HuH-7.5 (cell line): Measurements from ENCODE around the gene PIM3.

ENCODE experiments used
- DNase-seq: peaks from one replicate; pipeline ENCODE4 v3.0.0; 2011; ENCODE audit warnings: low spot score

The PIM3 gene

DNA sequence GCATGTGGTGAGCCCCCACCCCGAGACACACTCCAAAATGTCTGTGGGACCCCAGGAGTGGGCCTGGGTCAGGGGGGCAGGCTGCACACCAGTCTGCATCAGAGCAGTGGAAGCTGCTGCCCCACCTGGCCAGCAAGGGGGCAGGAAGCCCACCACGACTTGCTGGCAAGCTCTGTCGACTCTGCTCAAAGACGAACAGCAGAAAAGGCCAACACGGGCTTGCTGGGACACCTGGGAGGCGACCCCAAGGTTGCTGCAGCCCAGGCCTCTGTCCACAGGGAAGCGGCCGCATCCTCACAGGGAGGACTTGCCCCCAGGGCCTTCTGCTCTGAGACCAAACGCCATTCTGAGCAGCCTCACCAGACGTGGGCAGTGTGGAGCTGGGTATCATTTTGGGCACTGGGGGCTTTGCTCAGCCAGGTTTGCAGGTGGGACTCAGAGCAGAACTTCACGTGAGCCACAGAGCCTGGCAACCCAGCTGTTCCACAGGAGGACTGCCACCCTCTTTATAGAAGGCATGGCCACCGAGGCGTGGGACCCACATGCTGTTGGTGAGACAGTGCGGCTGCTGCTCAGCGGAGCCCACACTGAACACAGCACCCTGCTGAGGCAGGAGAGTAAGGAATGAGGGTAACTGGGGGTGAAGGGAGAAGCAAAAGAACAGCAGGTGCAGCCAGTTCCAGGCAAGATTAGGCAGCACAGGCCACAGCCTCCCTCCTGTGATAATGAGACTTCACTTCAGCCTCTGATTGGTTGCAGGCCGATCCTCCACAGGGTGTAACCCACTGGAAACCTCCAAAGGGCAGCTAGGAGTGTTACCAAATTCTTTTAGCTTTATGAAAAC is 41.0 kb downstream of the PIM3 start:
- no peak for DNase-seq

DNA sequence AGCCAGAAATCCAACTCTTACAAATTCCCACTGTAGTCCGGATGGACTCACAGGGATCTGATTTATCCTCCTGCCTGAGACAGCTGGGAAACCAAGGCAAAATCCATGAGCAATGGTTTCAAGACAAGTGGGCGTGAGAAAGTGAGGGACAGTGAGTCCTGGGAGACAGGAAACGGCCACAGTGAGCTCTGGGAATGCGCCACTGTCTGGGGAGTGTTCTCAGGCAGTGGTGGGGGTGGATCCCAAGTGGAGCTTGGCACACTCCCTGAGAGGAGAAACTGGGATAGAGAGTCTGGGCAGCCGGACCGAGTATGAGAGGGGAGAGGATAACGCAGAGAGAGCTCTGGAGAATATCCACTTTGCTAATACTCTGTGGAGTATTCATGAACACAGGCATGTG is 42.2 kb downstream of the PIM3 start:
- no peak for DNase-seq

DNA sequence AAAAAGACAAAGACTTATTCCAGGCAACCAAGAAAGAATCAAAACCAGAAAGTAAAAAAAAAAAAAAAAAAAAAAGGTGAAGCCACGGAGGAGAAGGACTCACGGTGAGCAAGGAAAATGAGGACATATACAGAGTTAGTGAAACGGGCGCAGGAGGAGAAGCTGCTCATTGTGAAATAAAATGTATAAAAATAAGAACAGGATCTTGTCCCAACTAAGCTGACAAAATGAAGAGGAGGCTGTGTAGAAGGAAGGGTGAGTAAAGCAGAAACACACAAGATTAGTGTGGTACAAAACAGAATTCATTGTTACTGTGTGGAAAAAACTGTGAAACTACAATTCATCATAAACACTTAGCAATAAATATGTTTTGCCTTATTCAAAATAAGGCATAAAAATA is 44.3 kb downstream of the PIM3 start:
- no peak for DNase-seq

DNA sequence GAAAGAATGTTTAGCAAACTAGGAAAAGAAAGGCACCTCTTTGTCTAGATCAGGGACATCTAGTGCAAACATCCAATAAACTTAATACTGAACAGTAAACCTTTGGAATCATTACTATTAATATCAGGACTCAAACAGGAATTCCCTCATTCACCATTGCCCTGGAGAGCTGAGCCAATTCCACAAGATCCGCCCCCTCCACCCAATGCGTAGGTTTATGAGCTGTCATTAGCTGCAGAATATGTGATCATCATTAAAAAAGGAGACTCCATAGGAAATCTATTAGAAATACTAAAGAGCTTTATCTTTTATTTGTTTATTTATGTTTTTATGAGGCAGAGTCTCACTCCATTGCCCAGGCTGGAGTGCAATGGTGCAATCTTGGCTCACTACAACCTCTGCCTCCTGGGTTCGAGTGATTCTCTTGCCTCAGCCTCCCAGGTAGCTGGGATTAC is 46.5 kb downstream of the PIM3 start:
- no peak for DNase-seq

DNA sequence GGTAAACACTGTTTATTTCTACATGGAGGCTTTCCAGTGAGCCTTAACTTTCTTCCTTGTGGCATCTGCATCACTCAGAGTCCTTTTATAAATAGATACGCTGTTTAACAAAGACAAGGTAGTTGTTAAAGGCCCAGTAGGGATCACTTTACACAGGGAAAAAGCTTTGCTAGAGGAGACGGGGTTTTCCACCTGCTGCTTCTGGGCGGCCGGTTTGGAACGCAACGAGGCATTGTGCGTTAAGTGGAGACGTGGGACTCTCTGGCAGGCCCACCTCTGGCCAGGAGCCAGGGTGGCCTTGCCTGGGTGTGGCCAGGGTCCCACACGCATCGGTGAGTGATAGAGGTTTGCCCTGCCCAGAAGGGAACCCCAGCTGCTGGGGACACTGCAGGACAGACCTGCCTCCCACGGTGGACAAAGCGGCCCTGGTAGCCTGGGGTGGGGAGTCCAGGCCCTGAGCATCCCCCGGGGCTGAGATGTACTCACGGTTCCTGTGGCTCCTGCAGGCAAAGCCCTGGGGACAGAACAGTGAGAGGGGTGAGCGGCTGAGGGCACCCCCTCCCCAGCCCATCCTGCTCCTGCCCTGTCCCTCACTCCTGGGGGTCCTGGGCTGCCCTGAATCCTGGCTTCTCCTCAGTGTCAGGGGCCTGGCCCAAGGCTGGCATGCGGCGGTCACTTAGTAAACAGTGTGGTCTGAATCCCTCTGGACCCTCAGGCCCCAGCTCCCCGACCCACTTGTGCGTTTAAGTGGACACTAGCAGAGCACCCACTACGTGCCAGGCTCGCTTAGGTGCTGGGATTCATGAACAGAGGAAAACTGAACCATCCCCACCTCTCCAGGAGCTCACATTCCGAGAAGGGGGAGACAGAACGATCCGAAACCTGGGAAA is 47.8 kb downstream of the PIM3 start:
- no peak for DNase-seq

DNA sequence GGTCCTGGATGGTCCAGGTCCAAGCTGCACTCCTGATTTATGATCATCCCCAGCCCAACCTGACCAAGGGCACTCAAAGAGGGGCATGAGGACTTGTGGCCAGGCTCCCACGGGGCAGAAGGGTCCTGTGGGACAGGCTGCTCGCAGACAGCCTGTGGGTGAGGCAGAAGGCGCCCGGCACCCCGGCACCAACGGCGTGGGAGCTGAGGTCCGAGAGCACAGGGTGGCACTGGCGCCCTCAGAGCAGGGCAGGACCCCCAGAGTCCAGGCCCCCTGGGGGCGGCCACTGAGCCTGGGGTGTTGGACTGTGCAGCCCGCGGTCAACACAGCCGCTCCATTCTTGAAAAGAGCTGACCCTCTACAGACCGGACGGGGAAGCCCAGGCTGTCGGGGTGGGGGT is 48.7 kb downstream of the PIM3 start:
- DNase-seq, result no peak

DNA sequence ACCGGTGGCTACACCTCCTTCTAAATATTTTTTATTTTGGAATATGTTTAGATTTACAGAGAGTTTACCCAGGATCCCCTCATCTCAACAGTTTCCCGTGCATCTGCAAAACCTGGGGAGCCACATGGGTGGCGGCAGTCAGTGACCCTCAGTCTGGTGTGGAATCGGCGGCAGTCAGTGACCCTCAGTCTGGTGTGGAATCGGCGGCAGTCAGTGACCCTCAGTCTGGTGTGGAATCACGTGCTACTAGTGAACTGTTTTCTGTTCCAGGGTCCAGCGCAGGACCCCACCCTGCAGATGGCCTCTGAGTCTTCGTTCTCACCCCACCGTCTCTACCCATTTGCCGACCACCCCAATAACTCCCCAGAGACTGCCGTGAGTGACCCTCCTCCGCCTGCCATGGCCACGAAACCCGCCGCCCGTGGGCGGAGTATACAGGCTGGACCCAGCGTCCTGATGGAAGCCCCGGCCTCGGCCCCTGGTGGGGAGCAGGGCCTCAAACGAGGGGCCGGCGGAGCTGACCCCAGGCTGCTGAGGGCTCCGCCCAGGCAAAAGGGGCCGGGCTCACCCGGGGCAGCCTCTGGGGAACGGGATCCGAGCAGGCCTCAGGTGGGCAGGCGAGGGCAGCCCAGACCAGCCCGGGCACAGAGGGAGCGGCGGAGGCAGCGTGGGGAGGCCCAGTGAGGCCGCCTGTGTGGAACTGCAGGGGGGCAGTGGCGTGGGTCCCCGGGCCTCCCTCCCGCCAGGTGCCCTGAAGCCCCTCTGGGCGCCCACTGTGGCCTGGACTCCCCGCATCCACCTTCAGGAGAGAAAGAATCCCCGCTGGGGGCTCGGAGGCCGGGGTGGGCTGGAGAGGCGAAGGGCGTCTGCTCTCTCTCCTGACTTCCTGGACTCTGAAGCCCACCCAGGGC is 49.4 kb downstream of the PIM3 start:
- DNase-seq, result no peak

DNA sequence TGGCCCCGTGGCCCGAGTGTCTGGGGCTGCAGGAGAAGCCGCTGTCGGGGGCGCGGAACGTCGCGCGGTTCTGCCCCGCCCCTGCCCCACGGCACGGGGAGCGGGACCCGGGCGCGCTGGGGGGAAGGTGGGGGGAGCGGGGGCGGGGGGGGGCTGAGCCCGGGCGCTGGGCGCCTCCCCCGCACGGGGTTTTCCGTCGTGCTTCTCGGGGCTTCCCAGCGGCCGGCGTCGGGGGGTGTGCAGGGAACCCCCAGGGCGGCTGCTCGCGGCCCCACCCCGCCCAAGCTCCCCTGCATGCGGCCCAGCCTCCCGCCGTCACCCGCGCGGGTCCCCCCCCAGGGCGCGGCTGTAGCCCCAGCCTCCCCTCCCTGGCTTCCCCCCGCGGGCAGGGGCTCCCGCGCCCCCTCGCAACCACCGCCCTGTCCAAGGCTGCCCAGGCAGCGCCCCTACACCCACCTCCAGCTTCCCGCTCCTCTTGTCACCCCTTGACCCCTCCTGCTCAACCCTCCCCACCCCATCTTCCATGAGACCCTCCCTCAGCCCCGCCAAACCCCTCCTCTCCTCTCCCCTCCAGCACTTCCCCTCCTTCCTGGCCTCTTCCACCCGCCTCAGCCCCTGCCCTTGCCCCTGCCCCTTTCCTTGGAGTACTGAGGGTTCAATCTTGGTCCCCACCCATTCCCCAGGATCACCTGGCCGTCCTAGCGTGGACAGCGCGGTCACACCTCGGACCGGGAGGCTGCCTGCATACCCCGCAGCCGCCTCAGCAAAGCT is 50.3 kb downstream of the PIM3 start:
- DNase-seq, result no peak

DNA sequence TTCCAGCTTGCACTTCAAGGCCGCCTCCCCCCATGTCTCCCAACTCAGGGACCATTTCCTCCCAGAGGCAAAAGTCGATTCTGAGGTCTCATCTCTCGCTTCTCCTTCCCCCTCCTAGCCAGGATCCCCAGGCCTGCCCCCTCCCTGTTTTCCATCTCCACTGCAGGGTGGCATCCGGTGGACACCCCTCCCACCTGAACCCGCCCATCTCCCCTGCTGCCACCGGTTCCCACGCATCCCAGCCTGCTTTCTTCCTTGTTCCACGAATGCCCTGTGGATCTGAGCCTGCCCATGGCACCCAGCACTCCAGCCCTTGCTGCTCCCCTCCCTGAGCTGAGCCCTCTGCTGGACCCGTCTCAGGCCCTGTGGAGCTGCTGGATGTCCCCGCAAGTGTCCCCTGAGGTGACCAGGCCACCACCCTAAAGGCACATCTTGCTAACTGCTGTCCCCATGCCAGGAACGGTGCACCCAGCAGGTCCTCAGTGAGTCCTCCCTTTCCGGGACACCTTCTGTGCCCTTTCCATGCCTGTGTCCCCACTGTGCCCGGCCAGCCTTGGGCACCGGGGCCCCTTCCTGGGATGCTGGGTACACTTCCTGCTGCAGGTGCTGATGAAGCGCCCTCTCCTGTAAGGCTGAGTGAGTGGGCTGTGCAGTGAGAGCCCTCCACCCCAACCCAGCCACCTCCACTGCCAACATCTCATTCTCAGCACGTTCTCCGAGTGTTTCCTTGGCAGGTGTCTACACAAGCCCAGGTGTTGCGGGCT is 51.1 kb downstream of the PIM3 start:
- no peak for DNase-seq

DNA sequence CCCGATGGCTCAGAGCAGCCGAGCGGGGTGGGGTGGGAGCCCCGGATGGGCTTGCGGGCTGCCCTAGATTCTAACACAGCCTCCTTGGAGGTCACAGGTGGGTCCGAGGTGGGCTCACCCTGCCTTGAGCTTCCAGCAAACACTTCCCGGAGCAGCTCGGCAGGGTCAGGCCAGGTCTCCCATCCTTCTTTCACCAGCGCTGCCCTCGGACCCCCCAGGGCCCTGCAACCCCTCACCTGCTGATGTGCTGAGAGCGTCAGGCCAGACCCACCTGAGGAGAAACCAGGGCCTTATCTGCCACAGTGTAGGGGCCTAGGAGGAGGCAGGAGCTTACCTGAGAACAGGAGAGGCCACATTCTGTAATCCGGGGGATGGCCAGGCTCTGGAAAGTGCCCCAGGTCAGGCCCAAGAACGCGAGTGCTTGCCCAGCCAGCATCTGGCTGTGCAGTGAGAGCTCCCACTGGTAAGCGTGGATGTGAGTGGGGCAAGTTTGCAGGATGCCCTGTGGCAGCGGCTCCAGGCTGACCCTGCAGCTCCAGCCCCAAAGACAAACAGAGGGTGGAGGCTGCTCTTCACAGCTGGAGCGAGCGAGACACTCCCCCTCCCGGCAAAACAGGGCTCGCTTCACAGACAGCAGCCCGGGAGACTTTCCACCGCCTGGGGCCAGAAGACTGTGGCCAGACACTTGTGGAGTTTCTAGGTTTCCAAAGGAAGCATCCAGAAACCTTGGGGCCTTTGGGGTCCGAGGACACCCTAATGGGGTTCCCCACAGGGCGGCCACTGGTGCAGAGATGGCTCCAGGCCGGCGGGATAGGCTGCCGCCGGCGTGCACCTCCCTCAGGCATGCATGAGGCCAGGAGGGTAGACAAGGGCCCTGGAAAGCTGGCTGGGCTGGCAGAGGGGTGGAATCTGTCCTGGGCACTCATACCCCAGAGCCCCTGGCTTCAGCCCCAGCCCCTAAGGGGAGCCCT is 51.9 kb downstream of the PIM3 start, which contains the start of gene IL17REL:
TSS of gene IL17REL (minus strand) at position 555 of the 971 bp plus-strand sequence. CDS start at position 436, 119 bp downstream.
- DNase-seq, result peak; percentile 85
